GM10266 (cell line): Measurements from ENCODE around the gene GSTP1.
A peak's percentile ranks its signal among the peaks of the same experiment; 100 is the strongest.

Experiments used
- DNase-seq: peaks from one replicate; pipeline ENCODE4 v3.0.0; 2012; ENCODE audit errors: extremely low spot score
- TF ChIP-seq, protein P1 (sequence below): IDR thresholded peaks from 2 replicates; pipeline ENCODE4 v1.5.1; 2012; ENCODE audit warnings: mild to moderate bottlenecking, low read depth; ENCODE audit not compliant: control insufficient read depth, insufficient read depth; ENCODE audit errors: missing control alignments

GSTP1 gene

DNA sequence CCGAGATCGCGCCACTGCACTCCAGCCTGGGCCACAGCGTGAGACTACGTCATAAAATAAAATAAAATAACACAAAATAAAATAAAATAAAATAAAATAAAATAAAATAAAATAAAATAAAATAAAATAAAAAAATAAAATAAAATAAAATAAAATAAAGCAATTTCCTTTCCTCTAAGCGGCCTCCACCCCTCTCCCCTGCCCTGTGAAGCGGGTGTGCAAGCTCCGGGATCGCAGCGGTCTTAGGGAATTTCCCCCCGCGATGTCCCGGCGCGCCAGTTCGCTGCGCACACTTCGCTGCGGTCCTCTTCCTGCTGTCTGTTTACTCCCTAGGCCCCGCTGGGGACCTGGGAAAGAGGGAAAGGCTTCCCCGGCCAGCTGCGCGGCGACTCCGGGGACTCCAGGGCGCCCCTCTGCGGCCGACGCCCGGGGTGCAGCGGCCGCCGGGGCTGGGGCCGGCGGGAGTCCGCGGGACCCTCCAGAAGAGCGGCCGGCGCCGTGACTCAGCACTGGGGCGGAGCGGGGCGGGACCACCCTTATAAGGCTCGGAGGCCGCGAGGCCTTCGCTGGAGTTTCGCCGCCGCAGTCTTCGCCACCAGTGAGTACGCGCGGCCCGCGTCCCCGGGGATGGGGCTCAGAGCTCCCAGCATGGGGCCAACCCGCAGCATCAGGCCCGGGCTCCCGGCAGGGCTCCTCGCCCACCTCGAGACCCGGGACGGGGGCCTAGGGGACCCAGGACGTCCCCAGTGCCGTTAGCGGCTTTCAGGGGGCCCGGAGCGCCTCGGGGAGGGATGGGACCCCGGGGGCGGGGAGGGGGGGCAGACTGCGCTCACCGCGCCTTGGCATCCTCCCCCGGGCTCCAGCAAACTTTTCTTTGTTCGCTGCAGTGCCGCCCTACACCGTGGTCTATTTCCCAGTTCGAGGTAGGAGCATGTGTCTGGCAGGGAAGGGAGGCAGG is at the start of gene GSTP1:
GSTP1 (plus strand) TSS at position 566 of the 958 bp plus-strand sequence; CDS start at position 598, 32 bp downstream.
- DNase-seq: peak; percentile 89
- TF ChIP-seq, protein P1, sequence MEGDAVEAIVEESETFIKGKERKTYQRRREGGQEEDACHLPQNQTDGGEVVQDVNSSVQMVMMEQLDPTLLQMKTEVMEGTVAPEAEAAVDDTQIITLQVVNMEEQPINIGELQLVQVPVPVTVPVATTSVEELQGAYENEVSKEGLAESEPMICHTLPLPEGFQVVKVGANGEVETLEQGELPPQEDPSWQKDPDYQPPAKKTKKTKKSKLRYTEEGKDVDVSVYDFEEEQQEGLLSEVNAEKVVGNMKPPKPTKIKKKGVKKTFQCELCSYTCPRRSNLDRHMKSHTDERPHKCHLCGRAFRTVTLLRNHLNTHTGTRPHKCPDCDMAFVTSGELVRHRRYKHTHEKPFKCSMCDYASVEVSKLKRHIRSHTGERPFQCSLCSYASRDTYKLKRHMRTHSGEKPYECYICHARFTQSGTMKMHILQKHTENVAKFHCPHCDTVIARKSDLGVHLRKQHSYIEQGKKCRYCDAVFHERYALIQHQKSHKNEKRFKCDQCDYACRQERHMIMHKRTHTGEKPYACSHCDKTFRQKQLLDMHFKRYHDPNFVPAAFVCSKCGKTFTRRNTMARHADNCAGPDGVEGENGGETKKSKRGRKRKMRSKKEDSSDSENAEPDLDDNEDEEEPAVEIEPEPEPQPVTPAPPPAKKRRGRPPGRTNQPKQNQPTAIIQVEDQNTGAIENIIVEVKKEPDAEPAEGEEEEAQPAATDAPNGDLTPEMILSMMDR: peak; percentile 74

DNA sequence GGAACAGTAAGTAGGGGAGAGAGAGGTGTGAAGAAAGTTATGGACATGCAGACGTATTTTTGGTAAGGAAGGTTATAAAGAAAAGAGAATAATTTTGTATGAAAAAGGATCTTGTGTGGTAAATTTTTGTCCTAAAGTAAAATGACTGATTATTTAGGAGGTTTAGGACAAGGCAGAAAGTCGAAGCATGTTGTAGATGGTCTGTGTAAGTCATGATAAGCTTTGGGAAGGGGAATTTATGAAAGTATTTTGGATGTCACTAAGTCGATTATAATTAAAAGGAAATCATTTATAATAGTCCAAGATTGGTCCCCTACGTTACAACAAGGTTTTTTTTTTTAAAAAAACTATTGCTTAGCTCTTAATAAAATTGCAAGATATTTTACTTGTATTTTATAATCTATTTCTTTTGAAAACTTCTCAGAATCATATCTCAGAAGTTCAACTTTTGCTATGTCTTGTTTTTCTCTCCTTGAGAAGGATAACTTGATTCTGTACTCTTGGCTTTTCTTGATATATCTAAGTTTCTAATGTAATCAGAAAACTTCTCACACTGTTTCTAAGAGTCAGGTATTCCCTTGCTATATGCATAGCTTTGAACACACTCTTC is 49.4 kb upstream of the GSTP1 start:
- TF ChIP-seq, protein P1: no peak
- DNase-seq: no peak

DNA sequence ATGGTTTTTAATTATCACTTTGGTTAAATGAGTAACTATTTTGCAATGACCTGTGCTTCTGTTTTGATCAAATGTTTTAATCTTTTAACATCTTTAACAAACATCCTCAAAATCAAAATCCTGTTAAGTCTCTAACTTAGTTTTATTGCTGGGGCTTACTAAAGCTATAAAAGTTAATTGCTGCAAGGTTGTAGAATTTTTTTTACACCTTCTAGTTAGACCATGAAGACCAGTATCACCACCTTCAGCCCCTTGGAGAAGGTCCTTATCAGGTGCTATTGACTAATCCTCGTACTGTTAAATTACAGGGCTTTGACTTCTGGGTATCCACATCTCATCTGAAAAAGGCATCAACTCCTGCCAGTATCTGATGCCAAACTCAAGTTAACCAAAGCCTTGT is 48.1 kb upstream of the GSTP1 start:
- TF ChIP-seq, protein P1: no peak

DNA sequence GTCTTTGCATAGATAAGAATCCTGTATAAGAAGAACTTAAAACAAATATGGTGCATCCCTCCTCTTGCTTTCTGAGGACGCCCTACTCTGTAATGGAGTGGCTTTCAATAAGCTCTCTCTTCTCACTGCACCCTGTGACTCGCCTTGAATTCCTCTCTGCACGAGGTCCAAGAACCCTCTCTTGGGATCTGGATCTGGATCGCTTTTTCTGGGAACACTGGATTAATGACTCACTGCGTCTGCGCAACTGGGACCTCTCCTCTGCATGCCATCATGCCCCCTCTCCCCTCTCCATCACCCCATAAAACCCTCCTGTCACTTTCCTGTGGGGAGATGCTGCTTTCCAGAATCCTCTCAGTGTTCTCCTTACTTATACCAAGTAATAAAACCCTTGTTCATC is 45.3 kb upstream of the GSTP1 start:
- TF ChIP-seq, protein P1: no peak
- no peak for DNase-seq

More for the DNA sequence above, 48.1 kb upstream of the GSTP1 start:
- DNase-seq: no peak

DNA sequence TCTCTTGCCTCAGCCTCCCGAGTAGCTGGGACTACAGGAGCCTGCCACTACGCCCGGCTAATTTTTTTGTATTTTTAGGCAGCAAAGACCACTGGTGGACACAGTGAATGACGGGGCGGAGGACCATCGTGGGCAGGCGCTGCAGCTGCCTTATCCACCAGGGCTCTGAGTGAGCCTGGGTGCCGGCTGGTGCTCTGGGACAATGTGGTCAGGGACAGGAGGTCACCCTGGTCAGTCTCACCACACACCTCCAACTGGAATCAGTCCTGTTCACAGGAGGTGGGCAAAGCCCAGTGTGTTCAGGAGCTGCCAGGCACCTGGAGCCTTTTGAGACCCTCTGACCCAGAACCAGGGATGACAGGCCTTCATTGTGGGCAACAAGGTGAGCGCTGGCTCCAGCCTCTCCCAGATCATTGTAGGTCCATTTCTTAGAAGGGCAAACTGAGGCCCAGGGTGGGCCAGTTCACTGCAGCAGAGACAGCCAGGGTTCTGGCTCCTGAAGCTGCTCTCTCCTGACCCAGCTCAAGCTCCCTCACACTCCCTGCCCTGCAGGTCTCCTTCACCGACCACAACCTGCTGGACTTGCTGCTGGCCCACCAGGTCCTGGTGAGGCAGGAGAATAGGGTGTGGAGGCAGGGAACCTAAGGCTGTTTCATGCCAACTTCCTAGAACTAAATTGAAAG is 44.6 kb upstream of the GSTP1 start:
- no peak for DNase-seq
- TF ChIP-seq, protein P1: no peak

DNA sequence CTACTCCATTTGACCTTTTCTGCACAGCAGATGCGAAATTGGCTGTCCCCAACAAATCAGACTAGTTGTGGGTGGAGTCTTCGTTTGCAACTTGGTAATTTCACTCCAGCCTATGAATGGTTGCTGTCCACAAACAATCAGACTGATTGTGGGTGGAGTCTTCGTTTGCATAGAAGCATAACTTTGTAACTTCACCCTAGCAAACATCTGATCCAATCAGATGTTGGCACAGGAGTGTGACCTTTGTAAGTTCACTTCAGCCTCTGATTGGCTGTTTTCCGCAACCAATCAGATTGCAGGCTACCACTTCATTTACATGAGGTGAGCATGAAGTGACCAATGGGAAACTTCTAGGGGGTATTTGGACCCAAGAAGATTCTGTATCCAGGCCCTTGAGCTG is 44.1 kb upstream of the GSTP1 start:
- DNase-seq: no peak
- TF ChIP-seq, protein P1: no peak
